Tibial nerve (tissue), 3 donors: ENCODE measurements around the gene PPP2R2C.

ENCODE experiments used
- POLR2A ChIP-seq, 2 donors: fragments of 450-650 bp; IDR thresholded peaks; one replicate each; pipeline ENCODE4 v1.6.1; 2017; ENCODE audit warnings: antibody characterized with exemption in 2 of 2, mild to moderate bottlenecking in 2 of 2, moderate library complexity in 2 of 2
- TF ChIP-seq, protein P1 (sequence below), 5 experiments: fragments of 200-600 bp in 3 of 5; fragments of 450-650 bp in 2 of 5; sonication (generic) in 3 of 5; IDR thresholded peaks; one replicate each; pipeline ENCODE4 v1.5.1; 2016 to 2019; ENCODE audit warnings: antibody characterized with exemption in 5 of 5, mild to moderate bottlenecking in 3 of 5, moderate library complexity in 2 of 5

DNA sequence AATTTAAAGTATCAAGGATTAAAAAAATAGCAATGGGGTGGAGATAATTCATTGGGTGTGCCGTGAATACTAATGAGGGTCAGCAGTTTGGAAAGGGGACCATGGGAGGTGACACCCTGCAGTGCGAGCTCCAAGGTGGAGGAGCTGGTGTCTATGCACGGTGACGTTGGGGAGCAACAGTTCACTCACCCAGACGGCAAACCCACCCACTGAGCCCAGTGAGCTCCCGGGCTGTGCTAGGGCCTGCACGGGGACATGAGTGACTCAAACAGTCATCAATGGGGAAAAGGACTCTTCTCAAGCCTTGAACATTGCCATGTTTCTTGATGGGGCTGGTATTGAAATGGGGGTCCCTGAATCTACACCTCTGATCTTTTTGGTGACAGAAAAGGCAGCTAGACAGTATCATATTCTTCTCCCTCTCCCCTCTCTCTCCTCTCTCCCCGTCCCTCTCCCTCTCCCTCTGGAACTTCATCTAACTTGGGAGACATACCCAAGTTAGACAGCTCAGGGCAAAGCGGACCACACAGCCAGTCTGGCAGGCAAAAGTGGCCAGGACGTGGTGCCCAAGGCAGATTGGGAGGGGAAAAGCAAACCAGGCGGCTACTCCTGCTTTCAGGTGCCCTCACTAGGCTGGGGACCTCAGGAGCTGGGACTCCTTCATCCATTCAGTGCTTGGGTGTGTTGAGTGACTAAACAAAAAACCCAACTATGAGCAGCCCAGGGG is 26.3 kb upstream of the PPP2R2C start:
- TF ChIP-seq, protein P1, sequence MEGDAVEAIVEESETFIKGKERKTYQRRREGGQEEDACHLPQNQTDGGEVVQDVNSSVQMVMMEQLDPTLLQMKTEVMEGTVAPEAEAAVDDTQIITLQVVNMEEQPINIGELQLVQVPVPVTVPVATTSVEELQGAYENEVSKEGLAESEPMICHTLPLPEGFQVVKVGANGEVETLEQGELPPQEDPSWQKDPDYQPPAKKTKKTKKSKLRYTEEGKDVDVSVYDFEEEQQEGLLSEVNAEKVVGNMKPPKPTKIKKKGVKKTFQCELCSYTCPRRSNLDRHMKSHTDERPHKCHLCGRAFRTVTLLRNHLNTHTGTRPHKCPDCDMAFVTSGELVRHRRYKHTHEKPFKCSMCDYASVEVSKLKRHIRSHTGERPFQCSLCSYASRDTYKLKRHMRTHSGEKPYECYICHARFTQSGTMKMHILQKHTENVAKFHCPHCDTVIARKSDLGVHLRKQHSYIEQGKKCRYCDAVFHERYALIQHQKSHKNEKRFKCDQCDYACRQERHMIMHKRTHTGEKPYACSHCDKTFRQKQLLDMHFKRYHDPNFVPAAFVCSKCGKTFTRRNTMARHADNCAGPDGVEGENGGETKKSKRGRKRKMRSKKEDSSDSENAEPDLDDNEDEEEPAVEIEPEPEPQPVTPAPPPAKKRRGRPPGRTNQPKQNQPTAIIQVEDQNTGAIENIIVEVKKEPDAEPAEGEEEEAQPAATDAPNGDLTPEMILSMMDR (IDR thresholded peaks at IDR 0.05): no peak
- TF ChIP-seq POLR2A (IDR thresholded peaks at IDR 0.05): no peak
